Measurements from ENCODE around the gene SPATA3.
"Not testable (repeated sequence)": the region's sequence is repeated elsewhere in the genome, so short reads cannot be mapped to it uniquely, and the experiment has no call there.

Gene SPATA3

DNA sequence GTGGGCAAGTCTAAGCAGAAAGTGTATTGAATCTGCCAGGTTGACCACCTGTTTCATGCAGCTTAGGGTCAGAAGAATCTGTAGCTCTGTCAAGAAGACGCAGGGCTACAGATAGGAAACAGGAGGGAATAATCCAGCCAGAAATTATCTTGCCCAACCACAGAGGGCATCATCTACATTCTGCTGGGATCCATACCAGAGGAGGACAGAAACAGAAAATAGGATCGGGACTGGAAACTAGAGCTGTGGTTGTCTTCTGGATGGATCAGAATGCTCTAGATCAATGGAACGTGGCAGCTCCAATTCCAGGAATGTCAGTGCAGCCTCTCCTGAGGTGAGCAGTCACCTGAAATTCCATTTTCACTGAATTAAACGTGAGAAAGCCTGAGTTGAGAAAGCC lies 3.6 kb downstream of the SPATA3 start:
- DNase-seq: no peak

DNA sequence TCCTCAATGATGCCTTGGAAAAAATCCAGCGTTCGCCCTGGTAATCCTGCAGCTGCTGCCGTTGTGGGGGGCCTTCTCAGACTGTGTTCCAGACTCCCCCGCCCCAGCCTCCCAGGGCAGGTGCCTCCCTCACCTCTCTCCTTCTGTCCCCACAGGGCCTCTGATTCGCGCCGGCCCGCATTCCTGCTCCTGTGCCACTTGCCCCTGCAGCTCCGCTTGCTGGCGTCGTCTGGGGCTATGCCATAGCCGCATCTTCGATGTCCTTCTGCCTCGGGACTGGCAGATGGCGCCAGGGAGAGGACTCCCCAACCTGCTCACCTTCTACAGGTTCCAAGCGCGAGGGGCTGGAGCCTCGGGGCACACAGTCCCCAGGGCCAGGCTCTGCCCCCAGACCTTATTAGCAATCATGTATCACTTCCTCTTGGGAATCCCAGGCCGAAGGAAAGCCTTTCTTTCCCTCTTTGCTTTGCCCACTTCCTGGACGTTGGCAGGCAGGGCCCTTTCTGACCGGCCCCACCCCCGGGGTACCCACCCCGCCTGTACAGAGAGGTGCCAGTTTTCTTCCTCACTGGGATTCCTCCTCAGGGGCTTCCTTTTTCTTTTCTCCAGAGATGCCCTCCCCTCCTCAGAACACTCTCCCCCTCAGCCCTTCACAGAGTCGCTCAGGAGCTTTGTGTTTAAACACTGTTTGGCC lies 4.4 kb downstream of the SPATA3 start:
- no peak for DNase-seq

DNA sequence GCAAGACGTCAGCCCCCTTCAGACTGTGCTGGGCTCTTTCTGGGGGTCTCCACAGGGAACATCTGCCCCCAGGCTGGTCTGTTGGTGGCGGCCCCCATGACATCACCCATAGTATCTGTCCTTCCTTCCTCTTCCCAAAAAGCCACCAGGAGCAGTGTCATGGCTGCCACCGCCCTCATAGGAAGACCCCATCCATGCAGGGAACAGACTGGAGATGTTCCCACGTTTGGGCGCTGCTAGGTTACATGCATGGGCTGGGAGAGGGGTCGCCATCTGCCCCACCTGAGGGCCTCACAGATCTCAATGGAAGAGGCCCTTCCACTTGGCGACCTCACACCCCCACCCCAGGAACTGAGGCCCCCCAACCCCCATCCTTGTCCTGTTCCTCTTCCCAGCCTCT lies 5.1 kb downstream of the SPATA3 start:
- no peak for DNase-seq

DNA sequence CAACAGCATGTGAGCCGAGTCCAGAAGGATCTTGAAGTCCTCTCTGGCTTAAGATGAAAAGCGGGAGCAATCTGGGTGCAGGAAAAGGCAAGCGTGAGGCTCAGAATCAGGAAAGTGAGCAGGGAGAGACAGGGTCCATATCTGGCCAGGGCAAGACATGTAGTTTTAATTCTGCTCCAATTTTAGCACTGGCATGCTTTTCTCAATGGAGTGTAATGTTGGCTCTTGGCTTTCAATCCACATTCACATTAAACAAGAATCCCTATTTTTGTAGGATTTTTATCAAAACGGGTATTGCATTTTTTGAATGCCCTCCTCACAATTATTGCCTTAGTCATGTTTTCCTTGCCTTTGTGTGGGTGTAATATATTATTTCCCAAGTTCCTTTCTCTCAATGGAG lies 6.0 kb downstream of the SPATA3 start:
- DNase-seq: no peak

DNA sequence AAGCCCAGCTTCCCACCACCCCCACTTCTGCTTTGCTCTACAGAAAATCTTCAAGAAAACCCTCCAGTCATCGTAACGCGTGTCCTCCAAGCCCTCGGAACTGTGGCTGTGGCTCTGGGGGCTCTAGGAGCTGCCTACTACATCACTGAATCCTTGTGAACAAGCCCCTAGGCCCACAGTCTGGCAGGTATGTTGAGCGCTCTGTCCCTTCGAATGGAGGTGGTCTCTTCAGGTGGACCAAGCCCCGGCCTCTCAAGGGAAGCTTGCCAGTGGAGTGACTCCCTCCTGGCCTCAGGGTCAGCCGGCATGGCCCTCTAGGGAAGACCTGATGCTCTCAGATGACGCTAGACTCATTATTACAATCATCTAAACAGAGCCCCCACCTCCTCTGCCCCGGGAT lies 6.7 kb downstream of the SPATA3 start:
- DNase-seq: no peak

DNA sequence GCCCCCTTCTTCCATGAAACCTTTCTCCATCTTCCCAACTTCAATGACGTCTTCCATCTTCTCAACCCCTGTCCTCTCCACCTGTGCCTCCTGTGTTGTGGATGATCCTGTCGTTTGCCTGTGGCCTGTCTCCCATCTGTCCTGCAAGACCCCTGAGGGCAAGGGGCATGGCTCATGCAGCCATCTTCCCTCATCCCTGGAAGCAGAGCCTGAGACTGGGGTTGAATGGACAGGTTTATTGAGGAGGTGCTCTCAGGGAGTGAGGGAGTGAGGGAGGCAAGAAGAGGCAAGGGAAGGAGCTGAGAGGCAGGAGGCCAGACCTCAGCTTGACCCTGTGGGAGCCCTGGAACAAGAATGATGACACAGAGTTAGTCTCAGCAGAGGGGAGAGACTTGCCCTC lies 7.3 kb downstream of the SPATA3 start:
- no peak for DNase-seq

DNA sequence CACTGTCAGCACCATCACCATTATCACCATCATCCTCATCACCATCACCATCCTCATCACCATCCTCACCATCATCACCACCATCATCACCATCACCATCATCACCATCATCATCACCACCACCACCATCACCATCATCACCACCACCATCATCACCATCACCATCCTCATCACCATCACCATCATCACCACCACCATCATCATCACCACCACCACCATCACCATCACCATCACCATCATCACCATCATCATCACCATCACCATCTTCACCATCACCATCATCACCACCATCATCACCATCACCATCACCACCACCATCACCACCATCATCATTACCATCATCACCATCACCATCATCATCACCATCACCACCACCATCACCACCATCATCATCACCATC lies 9.0 kb downstream of the SPATA3 start:
- DNase-seq: not testable (repeated sequence)

DNA sequence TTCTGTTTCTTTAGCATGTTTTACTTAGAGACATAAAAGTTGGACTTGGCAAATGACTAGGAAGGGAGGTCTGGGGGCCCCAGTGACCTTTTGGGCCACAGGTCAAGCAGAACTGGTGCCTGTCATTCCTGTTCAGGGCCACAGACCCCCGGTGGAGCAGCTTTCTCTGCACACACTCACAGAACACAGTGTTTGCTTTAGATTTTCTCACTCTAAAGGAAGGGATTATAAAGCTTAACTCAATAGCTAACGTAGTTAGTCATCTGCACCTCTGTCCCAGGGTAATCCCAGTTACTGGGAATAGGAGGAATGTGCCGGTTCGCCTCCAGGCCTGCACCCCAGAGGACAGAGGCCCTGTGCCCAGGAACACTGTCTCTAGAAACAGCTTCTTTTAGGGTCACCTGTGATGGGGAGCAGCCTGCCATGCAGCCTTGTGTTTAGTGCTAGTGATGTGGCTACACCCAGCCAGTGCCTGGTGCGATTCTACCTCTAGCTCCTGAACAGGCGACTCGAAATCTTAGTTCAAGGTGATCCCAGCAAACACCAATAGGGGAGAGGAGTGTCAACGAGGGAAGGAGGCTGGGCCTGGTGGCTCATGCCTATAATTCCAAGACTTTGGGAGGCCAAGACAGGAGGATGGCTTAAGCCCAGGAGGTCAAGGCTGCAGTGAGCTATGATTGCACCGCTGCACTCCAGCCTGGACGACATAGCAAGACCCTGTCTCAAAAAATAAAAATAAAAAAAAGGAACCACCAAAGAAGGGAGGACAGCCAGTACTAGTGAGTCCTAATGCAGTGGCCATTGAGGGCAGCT lies 11.6 kb downstream of the SPATA3 start:
- DNase-seq: no peak

DNA sequence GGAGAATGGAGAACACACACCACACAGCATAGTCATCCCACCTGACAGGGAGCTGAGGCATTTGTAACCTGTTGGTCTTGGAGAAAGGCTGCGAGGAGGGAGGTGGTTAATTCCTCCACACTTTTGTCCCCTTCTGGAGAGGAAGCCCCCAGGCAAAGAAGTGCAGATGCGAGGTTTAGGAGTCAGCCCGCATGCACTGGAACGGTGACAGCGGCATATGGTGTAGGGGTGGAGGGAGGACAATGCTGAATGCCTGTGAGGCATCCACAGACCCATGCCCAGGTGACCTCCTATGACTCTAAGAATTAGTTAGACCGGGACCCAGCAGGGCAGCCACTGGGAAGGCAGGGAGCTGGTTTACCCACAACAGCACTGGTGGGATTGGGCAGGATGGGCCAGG lies 12.2 kb downstream of the SPATA3 start:
- no peak for DNase-seq

DNA sequence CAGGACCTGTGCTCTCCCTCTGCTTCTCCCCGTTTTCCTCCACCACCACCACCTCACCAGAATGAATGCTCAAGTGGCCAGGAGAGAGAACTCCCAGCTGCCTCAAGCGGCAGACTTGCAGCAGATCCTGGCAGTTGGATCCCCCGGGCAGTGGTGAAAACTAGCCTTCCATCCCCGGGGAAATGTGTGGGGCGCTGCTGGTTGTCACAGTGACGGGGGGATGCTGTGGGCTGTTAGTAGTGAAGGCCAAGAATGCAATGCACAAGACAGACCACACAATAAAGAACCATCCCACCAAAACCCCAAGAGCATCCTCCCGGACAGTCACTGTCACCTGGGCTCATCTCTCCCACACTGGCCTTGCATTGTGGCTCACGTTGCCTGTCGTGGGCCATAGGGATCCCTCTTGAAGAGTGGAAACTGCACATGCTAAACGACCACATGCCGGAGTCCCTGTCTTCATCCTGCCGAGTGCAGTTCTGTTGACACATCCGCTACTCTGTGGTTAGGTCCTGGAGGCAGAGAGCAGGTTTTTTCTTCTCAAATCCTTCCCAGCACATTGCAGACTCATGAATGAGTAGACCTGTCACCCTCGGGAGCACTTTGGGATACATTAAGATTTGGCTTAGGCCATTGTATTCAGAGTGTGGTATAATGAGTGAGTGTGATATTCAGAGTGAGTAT lies 13.5 kb downstream of the SPATA3 start:
- DNase-seq: no peak

DNA sequence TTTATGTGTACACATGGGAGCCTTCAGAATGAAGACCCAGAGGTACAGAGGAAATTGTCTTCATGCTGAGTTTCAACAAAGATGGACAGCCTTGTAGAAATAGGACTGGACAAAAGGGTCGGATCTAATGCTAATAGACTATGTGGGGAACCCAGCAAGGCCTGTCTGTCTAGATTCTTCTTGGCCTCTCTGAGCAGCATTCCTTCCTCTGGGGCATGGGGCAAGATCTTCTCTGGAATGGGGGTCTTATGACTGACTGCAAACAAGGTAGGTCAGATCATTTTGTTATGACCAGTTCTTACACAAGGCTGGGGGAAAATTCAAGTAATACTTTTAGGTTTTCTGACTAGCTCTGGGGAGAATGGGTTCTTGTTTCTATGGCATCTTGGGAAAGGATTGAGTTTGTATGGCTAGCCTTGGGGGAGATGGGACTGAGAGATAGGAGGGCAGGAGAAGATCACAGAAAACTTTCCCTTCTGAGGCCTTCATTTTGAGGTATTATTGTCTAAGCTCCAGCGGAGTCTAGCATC lies 14.3 kb downstream of the SPATA3 start:
- no peak for DNase-seq

DNA sequence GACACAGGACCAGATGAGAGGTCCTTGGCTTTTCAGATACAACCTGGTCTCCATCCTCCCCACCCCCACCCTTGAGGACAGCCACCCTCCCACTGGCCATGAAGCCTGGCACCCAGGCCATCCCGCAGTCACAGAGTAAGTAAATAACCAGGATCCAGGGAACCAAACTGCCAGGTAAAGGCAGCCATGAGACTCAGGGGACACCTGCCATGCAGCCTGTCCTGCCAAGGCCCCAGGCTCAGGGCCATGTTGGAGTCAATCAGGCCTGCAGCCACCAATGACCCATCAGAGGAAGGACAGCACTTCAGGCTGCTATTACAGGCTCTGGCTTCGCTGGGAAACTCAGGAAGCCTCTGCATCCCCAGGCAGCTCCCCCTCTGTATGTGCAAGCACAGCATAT lies 15.6 kb downstream of the SPATA3 start:
- DNase-seq: no peak

DNA sequence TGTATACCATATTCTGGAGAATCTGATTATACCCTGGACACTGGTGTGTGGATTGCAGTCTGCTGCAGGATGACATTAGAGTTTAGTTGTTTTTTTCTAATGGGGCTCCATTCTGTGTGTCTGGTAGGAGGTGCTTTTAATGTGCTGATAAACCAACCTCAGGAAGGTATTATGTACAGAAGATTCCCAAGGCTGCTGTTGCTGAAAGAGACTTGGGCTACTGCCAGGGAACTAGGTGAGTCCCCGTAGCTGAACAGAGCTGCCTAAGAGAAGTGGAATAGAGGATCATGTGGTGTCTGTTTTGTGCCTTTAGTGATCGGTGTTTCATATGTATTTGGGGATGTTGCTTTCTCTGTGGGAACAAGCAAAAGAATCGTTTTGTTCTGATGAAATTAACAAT lies 16.5 kb downstream of the SPATA3 start:
- no peak for DNase-seq

DNA sequence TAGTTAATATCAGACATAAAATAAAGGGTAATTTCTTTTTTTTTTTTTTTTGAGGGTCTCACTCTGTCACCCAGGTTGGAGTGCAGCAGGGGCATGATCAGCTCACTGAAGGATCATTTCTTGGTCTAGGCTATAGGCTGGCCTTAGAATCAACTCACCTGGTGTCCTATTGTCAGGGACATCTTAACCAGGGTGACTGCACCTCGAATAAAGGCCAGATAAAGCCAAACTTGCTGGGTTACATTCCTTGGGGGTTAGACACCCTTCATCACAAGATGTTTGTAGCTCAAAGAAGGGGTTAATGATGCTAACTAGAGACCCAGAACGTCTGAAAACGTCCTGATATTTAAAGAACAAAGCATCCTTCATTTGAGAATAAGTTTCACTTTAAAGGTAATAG lies 17.9 kb downstream of the SPATA3 start:
- DNase-seq: no peak

DNA sequence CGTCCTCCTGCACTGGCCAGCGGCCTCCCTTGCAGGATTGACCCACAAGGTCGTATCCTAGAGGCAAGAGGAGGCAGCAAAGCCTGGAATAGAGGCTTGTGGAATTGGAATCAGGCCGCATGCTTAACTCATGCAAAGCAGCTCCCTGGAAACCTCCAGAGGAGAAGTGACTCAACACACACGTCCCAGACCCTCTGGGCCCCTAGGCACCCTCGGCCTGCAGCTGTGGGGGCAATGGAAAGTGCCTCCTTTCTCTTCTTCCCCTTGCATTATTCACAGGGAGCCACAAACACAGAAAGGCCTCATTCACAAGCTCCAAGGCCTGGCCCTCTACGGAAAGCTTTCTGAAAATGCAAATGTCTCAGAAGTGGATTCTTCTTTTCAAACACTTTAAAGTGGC lies 19.6 kb downstream of the SPATA3 start:
- no peak for DNase-seq

DNA sequence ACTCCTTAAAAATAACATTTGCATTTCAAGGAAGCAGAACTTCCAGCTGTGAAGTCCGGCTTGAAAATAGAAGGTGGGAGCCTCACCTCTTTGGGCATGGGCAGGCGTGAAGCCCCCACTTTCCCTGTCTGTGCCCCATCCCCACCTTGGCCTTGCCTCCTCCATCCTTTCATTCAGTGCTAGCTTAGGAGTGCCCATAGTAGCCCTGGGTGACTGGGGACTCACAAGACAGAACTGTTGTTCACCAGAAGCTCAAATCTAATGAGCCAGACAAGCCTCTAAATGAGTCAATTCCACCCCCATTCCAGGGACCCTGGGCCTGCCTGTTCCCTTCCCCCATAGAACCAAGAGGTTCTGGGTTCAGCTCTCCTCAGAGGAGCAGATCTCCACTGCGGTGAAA lies 20.0 kb downstream of the SPATA3 start:
- DNase-seq: no peak

DNA sequence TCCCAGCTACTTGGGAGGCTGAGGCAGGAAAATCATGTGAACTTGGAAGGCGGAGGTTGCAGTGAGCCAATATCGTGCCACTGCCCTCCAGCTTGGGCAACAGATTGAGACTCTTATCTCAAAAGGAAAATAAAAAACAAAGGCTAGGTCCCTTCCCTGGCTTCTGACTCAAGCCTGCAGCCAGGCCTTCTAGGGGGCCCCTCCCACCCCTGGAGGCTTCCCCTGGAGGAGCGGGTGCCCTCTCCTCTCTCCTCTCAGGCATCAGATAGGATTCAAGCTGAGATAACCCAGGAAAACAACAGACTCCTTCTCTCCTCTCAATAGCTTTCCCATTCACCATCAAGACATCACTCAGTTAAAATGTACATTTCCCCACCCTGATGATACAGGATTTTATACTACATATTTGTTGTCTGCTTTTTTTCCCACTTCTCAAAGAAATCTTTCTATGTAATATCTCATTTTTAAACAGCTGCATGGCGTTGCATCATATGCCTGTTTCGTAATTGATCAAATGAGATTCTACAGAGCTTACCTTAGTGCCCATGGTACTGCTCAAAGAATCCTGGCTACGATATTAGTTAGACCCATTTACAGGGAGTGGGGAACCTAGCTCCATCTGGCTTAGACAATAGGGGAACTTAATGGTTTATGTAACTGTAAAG lies 20.8 kb downstream of the SPATA3 start:
- DNase-seq: no peak

DNA sequence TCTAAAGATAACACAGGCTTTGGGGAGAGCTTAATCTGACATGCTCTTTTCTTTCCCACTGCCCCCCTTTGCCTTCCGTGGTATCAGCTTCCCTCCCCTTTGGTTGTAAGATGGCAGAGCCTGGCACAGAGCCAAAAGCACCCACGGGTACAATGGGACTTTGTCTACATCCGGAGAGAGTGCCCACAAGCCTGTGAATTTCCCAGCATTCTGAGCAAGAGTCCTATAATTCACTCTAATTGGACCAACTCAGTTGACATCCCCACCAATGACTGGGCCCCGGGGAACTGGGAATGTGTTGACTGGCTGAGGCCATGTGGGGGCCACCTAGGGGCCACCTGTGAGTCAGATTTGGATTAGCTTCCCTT lies 21.3 kb downstream of the SPATA3 start:
- DNase-seq: no peak

DNA sequence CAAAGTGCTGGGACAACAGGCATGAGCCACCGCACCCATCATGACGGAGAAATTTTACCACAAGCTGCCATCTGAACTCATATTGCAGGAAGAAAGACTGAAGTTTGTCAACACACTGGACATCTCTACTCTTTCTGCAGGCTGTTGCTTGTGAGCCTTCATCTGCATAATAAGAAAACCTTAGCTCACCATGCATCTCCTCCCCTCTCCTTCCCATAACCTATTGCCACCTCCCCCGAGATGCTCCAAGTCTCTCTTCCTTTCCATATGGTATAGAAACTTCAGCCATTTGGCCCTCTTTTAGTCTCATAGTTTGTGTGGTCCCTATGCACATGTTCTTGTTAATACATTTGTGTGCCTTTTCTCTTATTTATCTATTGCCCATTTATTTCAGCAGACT lies 22.3 kb downstream of the SPATA3 start:
- DNase-seq: no peak

DNA sequence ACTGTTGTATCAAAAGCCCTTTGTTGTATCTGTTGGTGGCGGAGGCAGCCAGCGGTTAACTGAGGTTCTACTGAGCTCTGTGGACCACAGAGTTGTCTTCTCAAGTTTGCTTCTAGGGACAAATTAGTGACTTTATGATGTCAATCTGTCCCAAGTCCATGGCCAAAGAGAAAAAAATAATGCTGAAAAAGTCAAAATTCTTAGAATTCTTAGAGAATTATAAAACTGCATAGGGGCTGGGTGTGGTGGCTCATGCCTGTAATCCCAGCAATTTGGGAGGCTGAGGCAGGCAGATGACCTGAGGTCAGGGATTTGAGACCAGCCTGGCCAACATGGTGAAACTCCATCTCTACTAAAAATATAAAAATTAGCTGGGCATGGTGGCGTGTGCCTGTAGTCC lies 29.1 kb downstream of the SPATA3 start:
- not testable (repeated sequence) for DNase-seq

DNA sequence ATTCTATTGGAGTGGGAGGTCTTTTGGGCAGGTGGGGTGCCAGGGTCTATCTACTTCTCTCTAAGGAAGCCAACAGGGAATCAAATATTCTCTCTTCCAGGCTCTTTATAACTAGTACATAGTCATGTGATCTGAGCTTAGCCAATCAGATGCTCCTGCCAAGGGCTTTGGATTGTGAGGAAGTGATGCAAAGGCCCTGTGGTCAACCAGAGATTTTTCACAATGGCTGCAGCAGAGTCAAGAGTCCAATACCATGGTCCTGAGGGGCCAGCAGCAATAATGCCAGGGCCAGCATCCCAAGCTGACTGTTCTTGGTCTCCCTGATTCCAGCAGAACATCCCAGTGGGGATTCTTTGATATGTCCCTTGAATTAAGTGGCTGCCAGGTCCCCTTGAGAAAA lies 33.0 kb downstream of the SPATA3 start:
- DNase-seq: no peak

DNA sequence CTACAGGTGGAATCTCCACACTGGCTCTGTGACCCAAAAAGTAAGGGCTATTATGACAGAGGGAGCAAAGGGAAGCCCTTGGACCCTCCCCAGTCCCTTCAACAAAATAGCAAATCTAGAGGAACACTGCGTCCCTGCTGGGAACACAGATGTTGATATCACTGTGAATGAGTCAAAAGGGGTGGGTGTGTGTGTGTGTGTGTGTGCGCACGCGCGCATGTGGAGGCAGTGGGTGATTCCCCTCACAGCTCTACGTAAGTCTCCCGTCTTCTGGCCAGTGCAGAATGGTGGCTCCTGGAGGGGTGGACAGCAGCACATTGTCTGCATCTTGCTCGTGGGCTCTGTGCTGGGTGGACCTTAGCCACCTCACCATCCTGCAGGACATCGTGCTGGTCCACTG lies 33.6 kb downstream of the SPATA3 start:
- DNase-seq: no peak

DNA sequence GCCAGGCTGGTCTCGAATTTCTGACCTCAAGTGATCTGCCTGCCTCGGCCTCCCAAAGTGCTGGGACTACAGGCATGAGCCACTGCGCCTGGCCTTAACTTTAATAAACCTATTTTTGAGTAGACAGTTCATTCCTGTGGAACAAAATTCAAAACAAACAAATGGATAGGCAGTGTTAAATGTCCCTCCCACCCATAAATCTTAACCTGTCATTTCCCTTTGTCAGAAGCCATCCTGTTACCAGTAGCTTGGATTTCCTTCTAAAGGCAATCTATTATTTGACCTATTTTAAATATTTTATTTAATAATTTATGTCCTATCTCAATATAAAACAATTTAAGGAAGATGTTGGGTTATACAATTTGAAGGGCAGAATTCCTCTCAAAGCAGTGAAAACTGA lies 34.8 kb downstream of the SPATA3 start:
- DNase-seq: no peak

Measured in NCI-H2171 (cell line).